ENCODE data around the gene CFAP126.

GRCh38 chr1:161333166-161333565, 34.5 kb downstream of the CFAP126 start:
- TF ChIP-seq CTCF (IDR thresholded peaks at IDR 0.05) (no peak), POLR2A (IDR thresholded peaks at IDR 0.05) (no peak)
